Mucosa of rectum (tissue), 2 donors: ENCODE measurements around the gene HSPA12A.

Experiments
- H3K27ac ChIP-seq, 2 donors: one replicate each; pipeline ENCODE4 v1.7.0; 2013; ENCODE audit warnings: inconsistent platforms in 2 of 2, low read depth in 2 of 2, low read length in 2 of 2
- H3K27me3 ChIP-seq, 2 donors: one replicate each; pipeline ENCODE4 v1.7.0; 2013; ENCODE audit warnings: low read length in 2 of 2; ENCODE audit not compliant: control insufficient read depth in 2 of 2, insufficient read depth in 2 of 2
- H3K36me3 ChIP-seq, 2 donors: one replicate each; pipeline ENCODE4 v1.7.0; 2013; ENCODE audit warnings: low read length in 2 of 2; ENCODE audit not compliant: control insufficient read depth in 2 of 2, insufficient read depth in 2 of 2
- H3K4me1 ChIP-seq, 2 donors: one replicate each; pipeline ENCODE4 v1.7.0; 2013; ENCODE audit warnings: low read length in 2 of 2, mild to moderate bottlenecking in 1 of 2; ENCODE audit not compliant: control insufficient read depth in 2 of 2, insufficient read depth in 2 of 2
- H3K4me3 ChIP-seq, 2 donors: one replicate each; pipeline ENCODE4 v1.7.0; 2013; ENCODE audit warnings: low read length in 2 of 2
- H3K9ac ChIP-seq, 2 donors: one replicate each; pipeline ENCODE4 v1.7.0; 2013; ENCODE audit warnings: low read length in 2 of 2, low read depth in 1 of 2, mild to moderate bottlenecking in 1 of 2
- H3K9me3 ChIP-seq, 2 donors: one replicate each; pipeline ENCODE4 v1.7.0; 2013; ENCODE audit warnings: low read length in 2 of 2; ENCODE audit not compliant: control insufficient read depth in 2 of 2
- donor health status: healthy.
- donor health status: Normal muscosa, but diverticular disease.

HSPA12A gene

GRCh38 chr10:116625845-116626244 is 116.5 kb downstream of the HSPA12A start:
- Histone ChIP-seq H3K9ac (no peak overlapping the region), H3K9me3 (no peaks in the 10 kb centered on the region), H3K27me3 (no peaks in the 10 kb centered on the region), H3K27ac (no peak overlapping the region), H3K4me3 (no peak overlapping the region), H3K4me1 (peaks cover 4 to 17% of the 10 kb centered on the region in 2 donors), H3K36me3 (no peaks in the 10 kb centered on the region)

- H3K4me3 ChIP-seq, result no peak overlapping the region
These were observed 120.3 kb downstream of the HSPA12A start for GRCh38 chr10:116621934-116622655.

GRCh38 chr10:116621476-116621875 is 120.9 kb downstream of the HSPA12A start:
- Histone ChIP-seq H3K4me3 (no peak overlapping the region), H3K9ac (no peak overlapping the region), H3K9me3 (no peaks in the 10 kb centered on the region), H3K27me3 (no peaks in the 10 kb centered on the region), H3K4me1 (peaks cover 9 to 23% of the 10 kb centered on the region in 2 donors), H3K36me3 (no peaks in the 10 kb centered on the region), H3K27ac (no peak overlapping the region)

More at GRCh38 chr10:116621934-116622655, 120.3 kb downstream of the HSPA12A start:
- H3K36me3 ChIP-seq, result no peaks in the 10 kb centered on the region
- H3K4me1 ChIP-seq, result peaks cover 9 to 23% of the 10 kb centered on the region in 2 donors
- H3K9ac ChIP-seq, result no peak overlapping the region
- no peaks in the 10 kb centered on the region for H3K27me3 ChIP-seq
- no peaks in the 10 kb centered on the region for H3K9me3 ChIP-seq
- H3K27ac ChIP-seq, result no peak overlapping the region
